IPS-20b (cell line): ENCODE results near the gene NLGN3.

ENCODE experiments used
- H3K27ac ChIP-seq: one replicate; pipeline ENCODE4 v1.5.1; 2013; ENCODE audit warnings: low read length
- H3K27me3 ChIP-seq: 2 replicates; pipeline ENCODE4 v1.6.1; 2013; ENCODE audit warnings: mild to moderate bottlenecking, low read length, inconsistent platforms; ENCODE audit not compliant: insufficient read depth
- H3K36me3 ChIP-seq: 2 replicates; pipeline ENCODE4 v1.6.1; 2013; ENCODE audit warnings: low read depth, mild to moderate bottlenecking, inconsistent platforms, low read length, moderate library complexity; ENCODE audit not compliant: insufficient read depth
- H3K4me1 ChIP-seq: 2 replicates; pipeline ENCODE4 v1.6.1; 2013; ENCODE audit warnings: mild to moderate bottlenecking, control low read depth, inconsistent platforms, low read length, moderate library complexity; ENCODE audit not compliant: insufficient read depth
- H3K4me3 ChIP-seq: 2 replicates; pipeline ENCODE4 v1.5.1; 2013; ENCODE audit warnings: mild to moderate bottlenecking, low read length, inconsistent platforms
- H3K9ac ChIP-seq: 2 replicates; pipeline ENCODE4 v1.6.1; 2013; ENCODE audit warnings: low read depth, mild to moderate bottlenecking, inconsistent platforms, low read length, moderate library complexity
- H3K9me3 ChIP-seq: 2 replicates; pipeline ENCODE4 v1.6.1; 2013; ENCODE audit warnings: mild to moderate bottlenecking, low read depth, low read length, inconsistent platforms; ENCODE audit not compliant: insufficient read depth

Gene NLGN3

GRCh38 chrX:71217298-71217697 lies 72.7 kb downstream of the NLGN3 start:
- no peaks in the 10 kb centered on the region for H3K36me3 ChIP-seq
- H3K27me3 ChIP-seq = no peaks in the 10 kb centered on the region
- no peak overlapping the region for H3K27ac ChIP-seq
- no peak overlapping the region; the same call in 1 of the 2 replicates for H3K9ac ChIP-seq
- no peak overlapping the region for H3K4me3 ChIP-seq
- H3K4me1 ChIP-seq = peaks cover 5% of the 10 kb centered on the region; the same call in 1 of the 2 replicates
- H3K9me3 ChIP-seq = no peaks in the 10 kb centered on the region
